ENCODE results near the gene RAB27A.

GRCh38 chr15:55276324-55276723 lies 13.3 kb downstream of the RAB27A start:
- TF ChIP-seq CTCF (IDR thresholded peaks at IDR 0.05; ENCODE audit: insufficient read depth, low read length, poor library complexity, severe bottlenecking) (no peak), EZH2phosphoT487 (conservative IDR thresholded peaks at IDR 0.05; ENCODE audit: low read length) (no peak)

All from SU-DHL-6 (cell line).